DMS153 treated with DMSO at 0.1 percent for 48 hours (cell line): ENCODE results near the gene CHST15.
A peak's percentile ranks its signal among the peaks of the same experiment; 100 is the strongest.

ENCODE experiments used
- DNase-seq: peaks from one replicate; lab custom pipeline; 2025; ENCODE audit not compliant: unreplicated experiment; lab: John Stamatoyannopoulos, UW

The CHST15 gene

DNA sequence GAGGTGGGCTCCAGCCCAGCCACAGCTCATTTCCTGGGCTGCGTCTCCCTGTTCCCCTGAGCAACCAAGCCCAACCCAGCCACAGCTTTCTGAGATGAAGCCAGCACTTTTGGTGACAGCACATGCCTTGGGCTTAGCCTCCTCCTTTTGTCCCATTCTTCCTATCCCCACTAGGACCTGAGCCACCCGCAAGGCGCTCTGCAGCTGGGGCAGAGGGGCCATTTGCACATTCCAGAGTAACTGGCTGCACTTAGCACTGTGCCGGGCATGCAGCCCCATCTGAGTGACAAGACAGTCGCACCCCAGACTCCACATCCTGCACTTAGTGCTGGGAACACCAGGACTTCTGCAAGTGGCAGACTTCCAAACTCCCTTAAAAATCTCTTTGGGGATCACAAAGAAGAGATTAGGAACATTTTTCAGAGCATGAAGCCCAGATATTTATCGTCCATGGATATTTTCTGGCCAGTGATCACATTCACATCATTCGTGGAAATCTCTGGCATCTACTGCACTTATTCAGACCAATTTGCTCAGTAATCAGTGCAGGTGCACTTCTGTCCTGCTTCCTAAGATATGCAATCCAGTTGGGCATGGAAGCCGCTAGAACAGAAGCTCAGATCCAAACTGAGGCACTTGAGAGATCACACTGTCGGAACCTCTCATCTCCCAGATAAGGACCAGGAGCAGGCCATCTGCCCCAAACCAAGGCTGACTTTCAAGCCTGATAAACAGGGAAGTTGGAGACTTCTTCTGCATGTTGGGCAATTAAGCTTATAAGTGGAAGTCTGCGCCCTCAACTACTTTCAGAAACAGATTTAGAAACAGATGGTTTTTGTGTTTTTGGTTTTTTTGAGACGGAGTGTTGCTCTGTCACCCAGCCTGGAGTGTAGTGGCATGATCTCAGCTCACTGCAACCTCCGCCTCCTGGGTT, 26.4 kb downstream of the CHST15 start:
- DNase-seq: no peak

DNA sequence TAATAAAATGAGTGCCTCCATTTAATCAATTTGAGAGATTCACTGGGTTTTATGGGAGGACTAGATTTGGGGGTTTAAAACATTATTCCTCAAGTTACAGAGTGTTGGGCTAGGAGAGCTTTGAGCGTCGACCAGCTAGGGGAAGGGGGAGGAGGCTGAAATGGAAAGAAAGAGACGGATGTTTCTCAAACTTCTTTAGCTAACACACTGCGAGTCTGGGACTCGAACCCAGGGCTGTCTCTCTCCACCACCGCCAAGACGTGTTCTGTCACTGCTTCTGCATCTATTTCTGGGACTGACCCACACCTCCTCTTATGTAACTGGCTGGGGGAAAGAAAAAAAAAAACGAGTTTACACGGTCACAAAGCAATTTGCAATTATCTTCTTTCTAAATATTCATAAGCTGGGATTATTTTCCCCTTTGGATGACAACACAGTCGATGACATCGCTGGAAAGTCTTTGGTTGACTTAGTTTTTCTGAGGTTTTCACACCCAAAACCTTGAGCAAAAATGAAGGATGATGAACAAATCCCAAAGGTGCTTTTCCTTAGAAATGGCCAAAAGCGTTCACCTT, 27.2 kb downstream of the CHST15 start:
- DNase-seq: no peak

DNA sequence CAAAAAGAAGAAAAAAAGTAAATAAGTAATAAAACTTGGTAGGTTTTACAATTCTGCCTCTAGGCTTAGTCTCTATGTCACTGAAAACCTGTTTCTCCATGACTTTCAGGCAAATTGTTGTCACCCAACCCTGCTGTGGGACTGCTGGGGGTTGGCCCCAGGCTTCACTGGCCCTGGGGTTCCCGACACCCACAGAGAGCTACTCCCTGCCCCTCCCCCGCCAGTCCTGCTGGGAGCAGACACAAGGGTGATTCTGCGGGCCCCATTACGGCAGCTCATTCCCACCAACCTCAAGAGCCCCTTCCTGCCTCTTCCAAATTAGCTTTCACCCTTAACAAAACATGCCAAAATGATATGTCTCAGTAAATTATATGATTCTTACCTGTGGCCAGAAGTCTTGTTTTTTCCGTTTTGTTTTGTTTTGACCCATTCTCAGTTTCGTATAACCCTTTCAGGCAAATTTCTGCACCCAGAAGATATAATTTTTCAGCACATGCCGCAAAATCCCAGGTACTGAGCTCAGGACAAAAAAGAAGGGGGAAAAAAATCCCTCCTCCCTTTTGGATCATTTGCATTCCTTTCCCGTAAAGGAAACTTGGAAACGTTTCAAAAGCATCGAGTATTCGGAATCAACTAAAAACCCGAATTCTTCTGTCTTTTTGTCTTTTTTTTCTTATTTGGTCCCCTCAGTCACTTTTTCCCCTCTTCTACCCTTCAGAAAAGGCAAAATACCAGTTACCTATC, 27.8 kb downstream of the CHST15 start:
- DNase-seq: no peak

DNA sequence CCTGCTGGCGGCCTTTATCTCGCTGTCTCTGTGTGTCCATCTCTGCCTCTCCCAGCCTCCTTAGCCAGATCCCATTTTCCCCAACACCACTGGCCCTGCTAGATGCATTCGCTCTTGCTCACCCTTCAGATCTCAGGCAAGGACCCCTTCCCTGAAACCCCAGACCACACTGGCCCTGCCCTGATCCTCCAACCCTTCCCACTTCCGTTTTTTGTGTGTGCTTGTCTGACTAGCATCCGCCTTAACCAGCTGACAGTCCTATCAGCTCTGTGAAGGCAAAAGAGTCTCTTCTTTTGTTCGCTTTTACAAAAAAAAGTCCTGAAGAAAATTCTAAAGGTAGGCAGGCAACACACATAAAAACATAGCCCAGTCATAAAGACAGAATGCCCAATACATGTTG, 28.7 kb downstream of the CHST15 start:
- DNase-seq: no peak

DNA sequence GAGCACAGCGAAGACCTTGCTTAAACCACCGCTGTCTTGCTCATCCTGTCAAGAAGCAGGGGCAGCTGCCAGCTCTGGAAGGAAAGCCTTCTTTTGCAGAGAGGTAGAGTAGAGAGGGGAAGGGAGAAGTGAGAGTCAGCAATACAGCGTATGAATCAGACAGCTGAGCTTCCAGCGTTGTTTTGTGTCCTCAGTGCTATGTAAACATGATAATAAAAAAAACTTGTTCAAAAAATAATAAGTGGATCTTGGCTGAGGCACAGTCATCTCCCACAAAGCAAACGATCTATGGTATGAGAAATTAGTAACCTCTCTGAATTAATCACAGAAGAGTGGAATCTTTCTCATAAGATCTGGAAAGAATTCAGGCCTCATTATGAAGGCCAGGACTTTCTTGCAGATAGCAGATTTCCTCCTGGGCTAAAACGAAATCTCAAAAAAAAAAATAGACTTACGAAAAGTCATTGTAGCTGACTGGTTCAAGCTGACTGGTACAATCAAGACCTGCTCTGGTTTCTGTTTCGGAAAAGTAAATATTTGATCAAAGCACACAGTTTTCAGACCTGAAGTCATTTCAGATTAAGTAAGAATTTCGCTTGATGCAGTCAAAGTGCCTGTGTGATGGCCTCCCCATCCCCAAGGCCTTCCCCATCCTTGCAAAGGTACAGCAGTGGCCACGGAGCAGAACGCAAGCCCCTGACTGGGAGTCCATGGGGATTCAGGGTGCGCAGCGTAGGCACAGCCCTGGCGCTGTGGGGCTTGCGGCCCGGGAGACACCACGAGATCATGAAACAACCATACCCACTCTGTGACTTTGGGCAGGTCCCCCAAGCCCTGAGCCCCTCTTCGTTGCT, 29.4 kb downstream of the CHST15 start:
- DNase-seq: peak; percentile 9

DNA sequence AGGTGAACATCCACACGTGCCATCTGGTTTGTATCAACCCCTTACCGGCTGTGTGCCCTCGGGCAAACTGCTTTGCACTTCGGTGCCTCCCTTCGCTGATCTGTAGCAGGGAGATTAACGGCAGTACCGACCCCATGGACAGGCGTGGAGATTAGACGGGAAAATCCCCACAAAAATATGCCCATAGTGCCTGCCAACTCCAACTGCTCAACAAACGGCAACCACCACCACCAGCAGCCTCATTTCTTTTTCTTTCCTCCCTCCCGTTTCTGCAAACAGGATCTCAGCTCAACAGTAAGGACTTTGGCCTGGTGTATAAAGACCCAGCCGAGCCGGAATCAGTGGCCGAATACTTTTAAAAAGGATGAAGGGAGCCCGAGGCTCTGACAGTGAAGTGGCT, 31.0 kb downstream of the CHST15 start:
- DNase-seq: no peak

DNA sequence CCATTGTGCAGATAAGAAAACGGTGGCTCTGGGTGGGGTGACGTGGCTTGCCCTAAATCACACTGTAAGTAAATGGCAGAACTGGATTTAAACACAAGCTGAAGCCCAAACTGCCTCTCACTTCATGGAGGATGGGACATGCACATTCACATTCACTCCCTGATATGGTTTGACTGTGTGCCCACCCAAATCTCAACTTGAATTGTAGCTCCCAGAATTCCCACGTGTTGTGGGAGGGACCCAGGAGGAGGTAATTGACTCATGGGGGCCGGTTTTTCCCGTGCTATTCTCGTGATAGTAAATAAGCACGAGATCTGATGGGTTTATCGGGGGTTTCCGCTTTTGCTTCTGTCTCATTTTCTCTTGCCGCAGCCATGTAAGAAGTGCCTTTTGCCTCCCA, 32.4 kb downstream of the CHST15 start:
- no peak for DNase-seq

DNA sequence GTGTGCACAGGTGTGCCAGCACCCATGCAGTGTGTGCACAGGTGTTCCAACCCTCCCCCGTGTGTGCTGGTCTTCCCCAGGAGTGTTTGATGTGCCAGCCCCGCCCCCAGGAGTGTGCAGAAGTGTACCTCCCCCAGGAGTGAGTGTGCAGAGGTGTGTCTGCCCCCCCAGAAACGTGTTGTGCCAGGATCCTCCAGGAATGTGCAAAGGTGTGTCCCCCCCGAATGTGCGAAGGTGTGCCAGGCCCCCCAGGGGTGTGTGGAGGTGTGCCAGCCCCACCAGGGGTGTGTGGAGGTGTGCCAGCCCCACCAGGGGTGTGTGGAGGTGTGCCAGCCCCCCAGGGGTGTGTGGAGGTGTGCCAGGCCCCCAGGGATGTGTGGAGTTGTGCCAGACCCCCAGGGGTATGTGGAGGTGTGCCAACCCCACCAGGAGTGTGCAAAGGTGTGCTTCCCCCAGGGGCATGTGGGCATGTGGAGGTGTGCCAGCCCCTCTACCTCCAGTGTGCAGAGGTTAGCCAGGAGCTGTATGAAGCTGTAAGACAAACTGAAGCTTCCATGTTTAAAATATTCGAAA, 33.2 kb downstream of the CHST15 start:
- DNase-seq: no peak

DNA sequence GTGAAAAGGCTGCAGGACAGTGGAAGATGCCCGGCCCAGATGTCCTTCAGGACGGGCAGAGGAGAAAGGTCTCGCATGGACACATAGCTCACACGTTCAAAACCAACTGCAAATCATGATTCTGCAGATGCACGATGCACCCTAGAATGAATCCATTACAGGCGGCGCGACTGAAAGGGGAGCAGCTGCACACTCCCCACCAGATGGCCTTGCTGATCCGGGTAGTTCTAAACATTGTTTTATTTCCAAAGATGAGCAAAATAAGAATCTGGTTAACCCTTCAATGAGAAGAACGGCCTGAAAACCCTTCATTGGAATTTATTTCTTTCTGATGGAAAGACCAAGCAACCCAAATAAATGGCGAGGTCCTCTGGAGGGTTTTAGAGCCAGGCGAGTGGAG, 33.8 kb downstream of the CHST15 start:
- DNase-seq: no peak

DNA sequence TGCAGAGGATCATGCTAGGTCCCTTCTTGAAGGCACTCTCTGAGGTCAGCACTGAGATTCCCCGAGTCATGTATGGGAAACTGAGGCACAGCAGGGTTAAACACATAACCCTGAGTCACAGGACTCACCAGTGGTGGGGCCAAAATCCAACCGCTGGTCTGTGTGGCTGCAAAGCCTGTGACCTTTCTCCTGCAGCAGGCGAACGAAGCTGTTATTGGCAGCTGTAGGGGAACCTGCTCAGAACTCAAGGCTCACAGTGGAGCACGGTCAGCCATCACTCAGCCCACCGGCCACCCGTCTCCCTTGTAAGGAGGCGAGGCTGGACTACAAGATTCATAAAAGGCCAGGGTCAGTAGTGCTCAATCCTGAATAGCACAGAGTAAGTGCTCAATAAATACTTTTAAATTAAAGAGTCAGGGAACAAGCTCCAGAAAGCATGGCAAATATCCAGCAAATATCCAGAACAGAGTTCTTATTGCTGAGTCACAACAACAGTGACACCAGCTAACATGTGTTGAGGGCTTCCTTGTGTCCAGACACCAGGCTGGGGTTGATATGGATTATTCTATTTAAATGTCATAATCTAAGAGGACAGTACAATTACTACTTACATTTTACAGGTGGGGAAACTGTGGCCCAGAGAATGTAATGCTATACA, 34.9 kb downstream of the CHST15 start:
- DNase-seq: no peak

DNA sequence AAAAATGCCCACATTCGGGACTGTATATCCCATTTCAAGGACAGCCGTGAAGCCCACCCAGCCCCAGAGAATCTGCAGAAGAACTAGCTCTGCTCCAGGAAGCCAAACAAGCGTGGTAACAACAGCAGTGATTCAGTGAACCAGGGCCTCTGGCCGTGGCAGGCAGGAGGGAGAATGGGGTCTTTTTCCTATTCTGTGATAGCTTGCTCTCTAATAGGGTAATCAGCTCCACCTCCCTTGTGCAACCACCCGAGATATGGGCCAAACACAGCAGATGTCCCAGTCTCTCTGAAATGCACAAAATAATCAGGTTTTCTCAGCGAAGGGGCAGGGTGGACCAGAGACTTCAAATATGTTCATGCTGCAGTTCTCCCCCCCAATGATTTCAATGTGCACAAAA, 35.8 kb downstream of the CHST15 start:
- DNase-seq: no peak

DNA sequence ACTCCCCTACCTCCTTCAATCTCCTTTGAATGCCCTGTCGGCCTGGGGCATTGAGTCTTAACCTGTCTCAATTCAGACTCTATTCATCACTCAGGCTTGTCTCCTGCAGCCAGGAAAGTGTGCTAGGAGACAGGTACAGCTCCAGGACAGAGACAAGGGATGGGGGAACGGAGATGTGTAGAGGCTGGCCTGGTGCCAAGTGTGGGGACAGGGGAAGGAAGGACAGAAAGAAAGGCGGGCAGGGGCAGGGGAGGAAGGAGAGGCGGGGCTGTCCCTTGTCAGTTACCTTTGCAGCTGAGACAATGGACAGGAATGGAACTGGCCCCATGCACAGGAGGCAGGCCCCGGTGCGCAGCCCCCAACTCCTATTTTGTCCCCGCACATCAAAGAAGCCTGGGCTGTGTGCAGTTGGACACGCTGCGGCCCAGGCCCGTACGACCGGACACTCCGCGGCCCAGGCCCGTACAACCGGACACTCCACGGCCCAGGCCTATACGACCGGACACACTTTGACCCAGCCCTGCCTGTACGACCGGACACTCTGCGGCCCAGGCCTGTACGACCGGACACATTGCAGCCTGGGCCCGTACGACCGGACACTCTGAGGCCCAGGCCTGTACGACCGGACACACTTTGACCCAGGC, 36.9 kb downstream of the CHST15 start:
- no peak for DNase-seq

DNA sequence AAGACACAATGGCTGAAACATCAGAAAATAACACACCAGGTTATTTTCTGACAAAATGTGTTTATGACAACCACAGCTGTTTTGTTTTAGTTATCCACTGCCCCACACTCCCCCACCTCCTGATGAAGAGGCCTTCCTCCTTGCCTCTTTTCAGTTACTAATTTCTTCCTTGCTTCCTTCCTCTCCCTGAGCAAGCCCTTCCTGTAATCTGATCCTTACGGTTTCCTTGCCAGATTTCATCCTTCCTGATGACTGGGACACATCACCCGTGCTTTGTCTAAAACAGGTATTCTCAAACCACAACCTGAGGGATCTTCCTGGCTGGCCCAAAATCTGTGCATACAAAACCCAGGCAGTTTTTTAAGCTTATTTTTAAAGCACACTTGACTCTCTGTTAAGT, 39.4 kb downstream of the CHST15 start:
- DNase-seq: no peak

DNA sequence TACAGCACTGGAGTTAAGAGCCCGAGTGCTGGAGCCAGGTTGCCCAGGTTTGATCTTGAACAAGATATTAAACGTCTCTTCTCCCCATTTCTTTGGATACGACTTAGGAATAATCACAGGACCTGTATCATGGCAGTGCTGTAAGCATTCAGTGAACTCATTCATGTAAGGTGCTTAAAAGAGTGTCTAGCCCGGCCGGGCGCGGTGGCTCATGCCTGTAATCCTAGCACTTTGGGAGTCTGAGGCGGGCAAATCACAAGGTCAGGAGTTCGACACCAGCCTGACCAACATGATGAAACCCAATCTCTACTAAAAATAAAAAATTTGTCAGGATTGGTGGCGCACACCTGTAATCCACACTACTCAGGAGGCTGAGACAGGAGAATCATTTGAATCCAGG, 40.8 kb downstream of the CHST15 start:
- DNase-seq: no peak

DNA sequence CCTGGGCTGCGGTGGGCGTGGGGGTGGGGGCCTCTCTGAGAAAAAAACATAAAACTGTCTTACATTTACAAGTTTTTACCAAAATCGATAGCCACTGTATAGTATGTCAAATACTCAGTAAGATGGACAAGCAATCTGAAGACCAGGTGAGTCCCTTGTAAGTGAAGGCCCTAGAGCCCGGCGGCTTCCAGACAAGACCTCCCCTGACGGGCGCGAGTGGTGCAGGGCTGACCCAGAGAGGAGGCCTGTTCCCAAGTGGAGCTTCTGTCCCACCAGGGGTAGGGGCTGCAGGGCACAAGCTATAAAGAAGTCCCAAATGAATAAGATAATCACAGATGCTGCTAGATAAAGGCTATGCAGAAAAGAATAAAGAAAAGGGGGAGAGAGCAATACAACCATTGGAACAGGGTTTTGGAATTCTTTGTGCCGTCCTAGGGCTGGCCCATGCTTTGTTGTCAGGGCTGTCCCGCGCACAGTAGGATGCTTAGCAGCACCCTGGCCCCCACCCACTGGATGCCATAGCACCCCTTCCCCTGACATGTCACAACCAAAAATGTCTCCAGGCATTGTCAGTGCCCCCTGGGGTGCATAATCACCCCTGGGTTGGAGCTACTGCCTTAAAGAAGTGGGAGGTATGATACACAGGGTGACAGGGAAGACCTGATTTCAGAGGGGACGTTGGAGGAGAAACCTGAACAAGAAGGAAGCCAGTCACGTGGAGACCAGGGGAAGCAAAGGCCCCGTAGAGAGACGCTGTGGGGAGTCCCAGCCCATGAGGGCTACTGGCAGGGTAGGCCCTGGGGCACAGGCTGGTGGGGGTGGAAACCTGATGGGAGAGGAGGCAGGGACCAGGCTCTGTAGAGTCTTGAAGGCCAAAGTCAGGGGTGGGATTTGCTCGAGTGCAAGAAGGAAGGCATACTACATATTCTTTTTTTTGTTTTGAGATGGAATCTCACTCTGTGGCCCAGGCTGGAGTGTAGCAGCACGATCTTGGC, 43.1 kb downstream of the CHST15 start:
- no peak for DNase-seq

DNA sequence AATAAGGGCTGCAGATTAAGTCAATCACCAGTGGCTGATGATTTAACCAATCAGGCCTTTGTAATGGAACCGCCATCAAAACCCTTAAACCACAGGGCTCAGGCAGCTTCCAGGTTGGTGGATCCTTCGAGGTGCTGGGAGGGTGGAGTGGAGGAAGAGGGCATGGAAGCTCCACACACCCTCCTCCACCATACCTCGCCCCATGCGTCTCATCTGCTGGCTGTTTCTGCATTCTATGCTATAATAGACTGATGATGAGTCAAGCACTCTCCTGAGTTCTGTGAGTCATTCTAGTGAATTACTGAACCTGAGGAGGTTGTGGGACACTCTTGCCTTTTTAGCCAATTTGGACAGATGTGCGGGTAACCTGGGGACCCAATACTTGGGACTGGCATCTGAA, 43.9 kb downstream of the CHST15 start:
- no peak for DNase-seq

DNA sequence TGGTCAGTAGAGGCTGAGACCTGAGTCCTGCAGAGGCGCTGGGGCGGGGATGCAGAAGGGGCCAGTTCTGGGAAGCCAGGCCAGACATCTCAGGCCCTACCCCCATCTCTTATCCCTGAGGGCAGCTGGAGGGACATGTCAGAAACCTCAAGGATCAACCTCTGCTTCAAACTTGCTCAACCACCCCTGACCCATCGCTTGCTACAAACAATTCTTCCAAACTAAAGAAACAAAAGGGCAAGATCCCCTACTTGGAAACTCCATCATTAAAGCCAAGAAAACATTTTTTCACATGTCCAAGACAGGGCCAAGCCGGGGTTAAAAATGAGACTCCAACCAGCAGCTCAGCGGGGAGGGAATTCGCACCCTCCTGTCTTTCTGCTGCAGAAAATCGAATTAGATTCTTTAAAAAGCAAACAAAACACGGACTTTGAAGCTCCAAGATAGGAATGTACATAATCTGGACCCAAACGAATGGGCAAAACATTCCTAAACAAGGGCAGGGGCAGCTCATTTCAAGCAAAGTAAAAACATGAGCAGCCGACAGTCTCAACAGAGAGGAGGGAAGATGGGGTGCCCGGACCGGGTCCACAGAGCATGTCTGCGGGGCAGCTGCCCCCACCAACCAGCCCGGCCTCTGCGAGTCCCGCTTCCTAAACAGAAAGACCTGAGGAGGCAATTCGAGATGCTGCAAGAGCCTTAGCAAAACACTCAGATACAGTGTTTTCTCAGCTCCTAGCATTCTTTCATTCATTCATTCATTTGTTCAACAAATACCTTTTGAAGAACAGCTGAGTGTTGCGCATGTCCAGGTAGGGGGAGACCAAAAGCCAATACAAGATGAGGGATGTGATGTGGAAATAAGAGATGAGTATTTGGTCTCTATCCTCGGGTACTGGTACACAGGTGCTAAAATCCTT, 44.8 kb downstream of the CHST15 start:
- DNase-seq: no peak
